ENCODE data around the gene CASP3.
"Not testable (repeated sequence)": the region's sequence is repeated elsewhere in the genome, so short reads cannot be mapped to it uniquely, and the experiment has no call there.

Gene CASP3

GRCh38 chr4:184662236-184662635, 13.0 kb upstream of the CASP3 start:
- FAIRE-seq = peak; percentile 58

GRCh38 chr4:184660978-184661377, 11.7 kb upstream of the CASP3 start:
- no peak for FAIRE-seq

- FAIRE-seq = not testable (repeated sequence)
Observed at GRCh38 chr4:184657820-184658219, 8.6 kb upstream of the CASP3 start.

- no peak for FAIRE-seq
Observed at GRCh38 chr4:184657144-184657543, 7.9 kb upstream of the CASP3 start.

- no peak for FAIRE-seq
Observed at GRCh38 chr4:184655889-184656869, 6.9 kb upstream of the CASP3 start.

GRCh38 chr4:184653650-184654049, 4.4 kb upstream of the CASP3 start:
- no peak for FAIRE-seq

- not testable (repeated sequence) for FAIRE-seq
Observed at GRCh38 chr4:184652681-184653080, 3.4 kb upstream of the CASP3 start.

GRCh38 chr4:184651899-184652298, 2.7 kb upstream of the CASP3 start:
- FAIRE-seq = no peak

- FAIRE-seq = no peak
Observed at GRCh38 chr4:184649971-184650855, 966 bp upstream of the CASP3 start.

- no peak for FAIRE-seq
Observed at GRCh38 chr4:184648313-184649025, 778 bp downstream of the CASP3 start.

- FAIRE-seq = no peak
Observed at GRCh38 chr4:184648054-184648312, 1.3 kb downstream of the CASP3 start.

- no peak for FAIRE-seq
Observed at GRCh38 chr4:184647266-184648053, 1.8 kb downstream of the CASP3 start.

GRCh38 chr4:184645904-184646610, 3.2 kb downstream of the CASP3 start:
- no peak for FAIRE-seq

GRCh38 chr4:184644553-184645307, 4.5 kb downstream of the CASP3 start:
- FAIRE-seq = peak; percentile 99

- FAIRE-seq = no peak
Observed at GRCh38 chr4:184643731-184644130, 5.5 kb downstream of the CASP3 start.

GRCh38 chr4:184641451-184641850, 7.8 kb downstream of the CASP3 start:
- FAIRE-seq = no peak

- FAIRE-seq = no peak
Observed at GRCh38 chr4:184641022-184641421, 8.2 kb downstream of the CASP3 start.

- no peak for FAIRE-seq
Observed at GRCh38 chr4:184636897-184637296, 12.3 kb downstream of the CASP3 start.

- no peak for FAIRE-seq
Observed at GRCh38 chr4:184636144-184636543, 13.1 kb downstream of the CASP3 start.

GRCh38 chr4:184635381-184635780, 13.9 kb downstream of the CASP3 start:
- FAIRE-seq = peak; percentile 41

- no peak for FAIRE-seq
Observed at GRCh38 chr4:184632842-184633241, 16.4 kb downstream of the CASP3 start.

All from islet of Langerhans (tissue), 1 donor.